HUDEP-2 (cell line): ENCODE data around the gene ITGA4.

ENCODE experiments used
- DNase-seq, 76 experiments: peaks; one replicate each; lab custom pipeline; 2025; ENCODE audit not compliant: unreplicated experiment in 76 of 76; lab: John Stamatoyannopoulos, UW

The ITGA4 gene

GRCh38 chr2:181457741-181458425 is 697 bp downstream of the ITGA4 start:
- DNase-seq: peak in 75 of 76 experiments; percentile 82 to 97 (median 94)

- peak in 5 of 76 experiments; percentile 23 to 40 (median 36) for DNase-seq
These were observed 1.7 kb downstream of the ITGA4 start for GRCh38 chr2:181458871-181459270.

DNA sequence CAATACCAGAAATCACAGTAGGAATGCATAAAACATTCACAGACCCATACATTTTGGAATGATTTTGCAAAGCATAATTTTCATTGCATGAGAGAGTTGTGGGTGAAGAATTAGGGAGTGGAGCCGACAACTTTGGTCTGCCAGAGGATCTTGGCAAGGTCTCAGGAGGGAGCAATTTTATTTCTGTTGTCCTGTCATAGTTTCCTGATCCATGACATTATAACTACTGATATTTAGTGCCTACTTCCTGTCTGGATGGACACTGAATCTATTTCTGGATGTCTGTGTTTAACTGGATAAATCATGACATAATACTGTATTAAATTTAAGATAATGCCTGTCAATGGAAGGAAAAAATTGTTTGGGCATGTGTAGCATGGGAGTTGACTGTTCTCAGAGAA is 2.4 kb downstream of the ITGA4 start:
- DNase-seq: peak in 14 of 76 experiments; percentile 8 to 48 (median 34)

- peak in 74 of 76 experiments; percentile 22 to 95 (median 71) for DNase-seq
These were observed 4.1 kb downstream of the ITGA4 start for GRCh38 chr2:181461056-181461997.

DNA sequence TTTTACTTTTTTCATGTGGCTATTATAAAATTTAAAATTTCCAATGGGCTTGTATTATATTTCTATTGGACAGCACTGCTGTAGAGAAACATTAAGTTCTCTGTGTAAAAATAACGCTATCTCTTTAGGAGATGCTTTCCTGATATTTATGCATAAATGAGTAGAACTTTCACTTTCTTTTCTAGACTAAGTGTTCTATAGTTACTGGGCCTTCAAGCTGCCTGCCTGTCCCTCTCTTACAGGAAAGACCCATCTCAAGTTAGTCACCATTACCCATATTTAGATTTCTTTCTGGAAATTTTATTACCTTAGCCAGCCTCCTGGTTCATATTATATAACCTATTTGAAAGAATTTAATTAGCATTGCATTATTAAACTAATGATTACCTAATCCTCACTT is 4.8 kb downstream of the ITGA4 start:
- peak in 2 of 76 experiments; percentile 9 to 20 for DNase-seq

GRCh38 chr2:181463588-181463987 is 6.4 kb downstream of the ITGA4 start:
- no peak for DNase-seq

GRCh38 chr2:181464966-181465365 is 7.8 kb downstream of the ITGA4 start:
- peak in 1 of 76 experiments; percentile 25 for DNase-seq

DNA sequence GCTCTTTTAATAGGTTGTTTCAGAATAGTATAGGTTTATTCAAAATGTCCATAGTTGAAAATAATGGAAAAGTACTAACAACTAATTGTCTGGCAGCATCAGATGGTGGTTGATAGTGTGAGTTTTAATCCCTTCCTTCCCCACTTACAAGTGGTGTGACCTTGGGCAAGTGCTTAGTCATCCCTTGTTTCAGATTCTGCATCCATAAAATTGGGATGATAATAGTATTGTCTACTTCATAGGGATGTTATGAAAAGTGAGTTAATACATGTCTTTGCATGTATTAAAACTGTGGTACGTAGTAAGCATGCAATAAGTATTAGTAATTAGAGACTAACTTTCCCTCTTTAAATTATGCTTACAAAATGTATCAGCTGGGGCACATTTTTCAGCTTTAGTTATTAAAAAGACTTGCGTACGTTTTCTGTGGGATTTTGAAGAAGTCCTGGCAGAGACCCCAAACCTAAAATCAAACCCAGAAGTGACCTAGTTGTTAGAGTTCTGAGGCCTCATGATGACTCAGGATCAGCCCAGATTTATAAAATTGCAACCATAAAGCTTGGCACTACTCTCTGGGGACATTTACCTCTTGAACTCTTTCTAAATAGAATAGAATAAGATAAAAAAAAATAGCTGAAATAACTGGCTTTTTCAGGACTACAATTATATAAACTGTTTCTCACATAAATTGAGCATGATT is 8.6 kb downstream of the ITGA4 start:
- DNase-seq: peak in 1 of 76 experiments; percentile 16

- DNase-seq: peak in 59 of 76 experiments; percentile 3 to 75 (median 42)
These were observed 9.7 kb downstream of the ITGA4 start for GRCh38 chr2:181466661-181467576.

DNA sequence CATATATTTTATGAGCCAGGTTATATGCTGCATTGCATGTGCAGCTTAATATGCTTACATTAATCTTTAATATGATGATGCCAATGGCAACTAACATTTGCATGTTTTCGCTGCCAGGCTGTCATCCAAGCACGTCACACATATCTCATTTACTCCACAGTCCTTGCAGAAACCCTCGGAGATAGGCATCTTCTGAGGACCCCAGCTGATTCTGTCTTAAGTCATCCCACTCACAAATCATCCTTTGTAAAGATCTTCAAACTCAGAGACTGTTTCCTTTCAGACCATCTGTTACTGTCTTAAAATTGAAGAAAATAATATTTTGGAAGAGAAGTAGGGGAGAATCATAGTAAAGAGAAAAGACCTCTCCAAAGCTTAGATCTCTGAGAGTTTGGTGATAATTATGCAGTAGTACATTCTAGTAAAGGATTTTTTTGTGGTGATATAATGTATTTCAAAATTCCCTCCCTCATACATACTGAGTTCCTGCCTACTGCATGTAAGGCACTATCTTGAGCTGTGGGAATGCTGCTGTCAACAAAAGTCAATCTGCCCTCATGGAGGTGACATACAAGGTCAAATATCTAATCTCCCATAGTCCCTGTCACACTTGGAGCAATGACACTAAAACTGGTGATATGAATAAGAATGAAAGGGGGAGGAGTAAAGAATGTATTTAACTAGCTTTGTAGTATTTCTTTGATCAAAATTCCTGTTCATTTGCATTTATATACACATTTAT is 11.0 kb downstream of the ITGA4 start:
- DNase-seq: peak in 2 of 76 experiments; percentile 10 to 22

- DNase-seq: no peak
These were observed 11.6 kb downstream of the ITGA4 start for GRCh38 chr2:181468811-181469210.

- no peak for DNase-seq
These were observed 14.0 kb downstream of the ITGA4 start for GRCh38 chr2:181471226-181471625.

GRCh38 chr2:181471783-181472182 is 14.6 kb downstream of the ITGA4 start:
- no peak for DNase-seq

DNA sequence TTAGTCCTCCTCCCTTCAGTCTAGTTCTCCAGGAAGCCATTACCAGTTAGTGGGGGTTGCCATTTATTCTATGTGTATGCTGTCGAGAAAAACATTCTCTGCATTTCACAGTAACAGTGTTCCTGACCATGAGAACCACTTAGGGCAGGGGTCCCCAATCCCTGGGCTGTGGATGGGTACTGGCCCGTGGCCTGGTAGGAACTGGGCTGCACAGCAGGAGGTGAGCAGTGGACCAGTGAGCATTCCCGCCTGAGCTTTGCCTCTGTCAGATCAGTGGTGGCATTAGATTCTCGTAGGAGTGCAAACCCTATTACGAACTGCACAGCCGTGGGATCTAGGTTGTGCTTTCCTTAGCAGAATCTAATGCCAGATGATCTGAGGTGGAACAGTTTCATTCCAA is 15.8 kb downstream of the ITGA4 start:
- no peak for DNase-seq

- DNase-seq: no peak
These were observed 17.2 kb downstream of the ITGA4 start for GRCh38 chr2:181474222-181474881.

DNA sequence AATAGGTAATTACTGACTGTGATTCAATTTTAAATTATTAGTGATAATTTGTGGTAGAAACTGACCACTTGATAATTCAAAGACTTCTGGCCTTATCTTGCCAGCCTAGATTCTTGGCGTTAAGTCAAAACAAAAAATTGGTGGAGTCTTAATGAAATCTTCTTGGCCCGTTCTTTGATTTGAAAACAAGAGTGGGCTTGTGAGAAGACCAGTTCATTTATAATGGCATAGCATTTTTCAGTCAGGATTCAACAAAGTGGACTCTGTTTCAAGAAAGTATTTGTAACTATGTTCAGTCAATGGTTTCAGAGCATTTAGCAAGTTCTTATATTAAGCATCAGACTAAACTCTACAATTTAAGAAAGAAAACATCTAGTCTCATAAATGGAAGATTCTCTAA is 26.0 kb downstream of the ITGA4 start:
- no peak for DNase-seq

DNA sequence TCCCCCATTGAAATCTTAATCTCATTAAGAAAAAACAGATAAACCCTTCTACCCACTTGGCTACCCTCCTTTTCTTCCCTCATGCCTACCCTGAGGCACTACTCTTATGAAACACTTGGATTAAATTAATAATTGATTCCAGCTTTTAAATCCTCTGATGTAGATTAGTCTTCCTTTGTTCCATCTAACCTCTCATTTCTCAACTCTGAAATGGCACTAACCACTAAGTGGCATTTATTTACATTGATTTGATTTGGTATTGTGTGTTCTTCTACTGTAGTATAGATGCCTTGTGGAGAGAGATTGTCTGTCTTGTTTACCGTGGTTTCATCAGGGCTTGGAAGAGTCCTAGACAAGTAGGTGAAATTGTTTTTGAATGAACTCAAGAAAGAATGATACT is 26.7 kb downstream of the ITGA4 start:
- DNase-seq: no peak

DNA sequence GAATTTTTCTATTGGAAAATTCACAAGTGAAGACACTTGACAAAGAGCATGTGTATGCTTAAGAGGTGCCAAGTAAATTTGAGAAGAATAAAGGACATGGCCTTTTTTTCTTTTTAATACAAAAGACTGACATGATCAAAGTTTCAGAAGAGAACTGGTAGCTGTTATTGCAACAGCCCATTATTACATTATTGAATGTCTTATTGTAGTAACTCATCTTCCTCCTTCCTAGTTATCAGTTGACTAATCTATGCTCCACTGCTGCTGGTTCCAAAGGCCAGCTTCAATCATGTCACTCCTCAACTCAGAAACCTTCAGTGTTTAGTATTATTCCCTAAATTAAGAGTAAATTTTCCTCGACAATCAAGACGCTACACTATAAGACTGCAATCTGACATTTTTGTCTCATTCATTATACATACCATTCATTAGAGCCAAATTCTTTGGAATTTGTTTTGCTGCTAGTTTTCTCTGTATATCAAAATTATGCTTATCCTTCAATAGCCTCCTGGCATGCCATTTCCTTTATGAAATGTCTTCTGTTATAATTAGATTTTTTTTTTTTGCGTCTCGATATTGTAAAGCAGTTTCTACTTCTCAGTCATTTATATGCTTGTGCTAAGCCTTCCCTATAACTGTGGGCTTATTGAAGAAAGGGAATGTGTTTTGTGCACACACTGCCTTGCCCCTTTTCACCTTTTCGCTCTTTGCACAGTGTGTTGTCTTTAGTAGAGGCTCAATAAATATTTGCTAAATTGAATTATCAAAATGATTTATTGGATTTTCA is 27.9 kb downstream of the ITGA4 start:
- DNase-seq: no peak
